Panc1 (cell line): ENCODE data around the gene ELAPOR2. TPM values are rescaled to one million over a fixed set of nuclear protein-coding genes. Genes with fewer than 3 reads are reported as not detected.

Experiments
- ATAC-seq: fragments of 200-7000 bp; cut with Tn5 transposase; 2 replicates; pipeline ENCODE4 v1.9.1; 2020; ENCODE audit warnings: mild to moderate bottlenecking, moderate library complexity
- BruUV-seq: library from RNA; stranded (reverse); fragments of 400-500 nt; replicated peaks from 2 replicates; lab custom pipeline; 2021; lab: Mats Ljungman, UMichigan
- CTCF ChIA-PET: fragments of 300-600 bp; sonication (Branson Sonifier 250); formaldehyde crosslinking; loops from one replicate; lab custom pipeline; 2022; ENCODE audit warnings: antibody characterized with exemption; lab: Charles Lee
- POLR2A ChIA-PET: fragments of 300-600 bp; sonication (Branson Sonifier 250); formaldehyde crosslinking; loops from one replicate; lab custom pipeline; 2022; ENCODE audit warnings: antibody characterized with exemption; lab: Charles Lee
- DNase-seq: peaks from one replicate; pipeline ENCODE4 v3.0.0-alpha.2; 2010; ENCODE audit warnings: low read depth, low spot score
- H3K27ac ChIP-seq: 2 replicates; pipeline ENCODE4 v1.5.1; 2011; ENCODE audit warnings: mild to moderate bottlenecking, low read length, inconsistent platforms
- H3K27me3 ChIP-seq: fragments of 200-500 bp; sonication (Bioruptor generic); 2 replicates; pipeline ENCODE4 v1.6.0; 2014; ENCODE audit warnings: low read length, inconsistent platforms; ENCODE audit not compliant: control insufficient read depth, insufficient read depth
- H3K36me3 ChIP-seq: fragments of 200-500 bp; sonication (Bioruptor generic); 2 replicates; pipeline ENCODE4 v1.5.1; 2014; ENCODE audit warnings: inconsistent platforms, mild to moderate bottlenecking, low read length, moderate library complexity; ENCODE audit not compliant: control insufficient read depth, insufficient read depth
- H3K4me1 ChIP-seq: 2 replicates; pipeline ENCODE4 v1.5.1; 2011; ENCODE audit warnings: inconsistent platforms, mild to moderate bottlenecking, low read length, moderate library complexity; ENCODE audit not compliant: control insufficient read depth, insufficient read depth
- H3K4me3 ChIP-seq, 2 experiments: 2 replicates each; pipeline ENCODE4 v1.5.1; 2011 to 2012; ENCODE audit warnings: low read depth in 2 of 2, low read length in 2 of 2, mild to moderate bottlenecking in 2 of 2, inconsistent platforms in 1 of 2, moderate library complexity in 1 of 2
- H3K9me3 ChIP-seq: fragments of 200-500 bp; sonication (Bioruptor generic); 2 replicates; pipeline ENCODE4 v1.5.1; 2014; ENCODE audit warnings: low read depth, mild to moderate bottlenecking, inconsistent platforms, low read length, moderate library complexity; ENCODE audit not compliant: control insufficient read depth, insufficient read depth
- POLR2AphosphoS5 ChIP-seq: IDR thresholded peaks from 2 replicates; pipeline ENCODE4 v1.6.1; 2012; ENCODE audit warnings: mild to moderate bottlenecking, low read depth, low read length, moderate library complexity
- SIN3A ChIP-seq: IDR thresholded peaks from 2 replicates; pipeline ENCODE4 v1.6.1; 2012; ENCODE audit warnings: low read depth, mild to moderate bottlenecking, low read length, moderate library complexity, borderline replicate concordance; ENCODE audit not compliant: insufficient read depth
- TCF7L2 ChIP-seq: IDR thresholded peaks from 2 replicates; pipeline ENCODE4 v1.6.1; 2011; ENCODE audit warnings: mild to moderate bottlenecking, low read depth, low read length, inconsistent platforms
- in situ Hi-C: cut with HindIII; loops from 2 replicates; pipeline ENCODE4 v1.10.0; 2016; ENCODE audit warnings: low sequenced_read_pairs, low pct_unique_long_range_greater_than_20kb
- intact Hi-C: fragments of 100-400 bp; cut with micrococcal nuclease; formaldehyde crosslinking; loops from one replicate; pipeline ENCODE4 v1.10.0; 2022; ENCODE audit not compliant: unreplicated experiment
- total RNA-seq: library from RNA; stranded (reverse); gene quantifications from one replicate; pipeline ENCODE4 v1.2.1, GENCODE V29; 2021; ENCODE audit not compliant: unreplicated experiment
- TF ChIP-seq, protein P1 (sequence below), 2 experiments: IDR thresholded peaks; 2 replicates each; pipeline ENCODE4 v1.6.1; 2011 to 2012; ENCODE audit warnings: low read depth in 2 of 2, control low read depth in 1 of 2, low read length in 1 of 2, mild to moderate bottlenecking in 1 of 2, moderate library complexity in 1 of 2; ENCODE audit not compliant: insufficient read depth in 1 of 2
- TF ChIP-seq, protein P2 (sequence below): fragments of 450-650 bp; IDR thresholded peaks from 2 replicates; pipeline ENCODE4 v1.5.1; 2017; ENCODE audit warnings: mild to moderate bottlenecking

ELAPOR2 gene
- total RNA-seq, 1 experiment from 2014 or later = 0.39 TPM

DNA sequence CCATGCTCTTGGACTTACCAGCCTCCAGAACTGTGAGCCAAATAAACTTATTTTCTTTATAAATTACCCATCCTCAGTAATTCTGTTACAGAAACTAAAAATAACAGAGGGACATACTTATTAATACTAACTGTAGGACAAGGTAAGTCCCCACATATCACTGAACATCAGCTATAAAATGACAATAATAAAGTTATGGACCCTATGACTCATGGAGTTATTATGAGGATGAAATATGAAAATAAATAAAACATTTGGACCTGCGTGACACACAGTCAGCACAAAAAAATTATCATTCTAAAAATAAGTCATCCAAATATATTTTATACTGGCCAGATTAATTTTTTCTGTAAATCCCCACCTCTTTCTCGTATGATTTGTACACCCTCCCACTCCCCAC lies 34.9 kb upstream of the ELAPOR2 start:
- no peak for DNase-seq
- no peak overlapping the region for H3K4me3 ChIP-seq
- no peaks in the 10 kb centered on the region for H3K9me3 ChIP-seq
- intact Hi-C loops = no loop called here
- ATAC-seq = no peak
- POLR2A ChIA-PET = no interaction called here
- no peaks in the 10 kb centered on the region for H3K27me3 ChIP-seq
- no peak overlapping the region for H3K27ac ChIP-seq
- no peaks in the 10 kb centered on the region for H3K4me1 ChIP-seq
- H3K36me3 ChIP-seq = no peaks in the 10 kb centered on the region
- TF ChIP-seq SIN3A (no peak), TCF7L2 (no peak), POLR2AphosphoS5 (no peak)
- TF ChIP-seq, protein P1, sequence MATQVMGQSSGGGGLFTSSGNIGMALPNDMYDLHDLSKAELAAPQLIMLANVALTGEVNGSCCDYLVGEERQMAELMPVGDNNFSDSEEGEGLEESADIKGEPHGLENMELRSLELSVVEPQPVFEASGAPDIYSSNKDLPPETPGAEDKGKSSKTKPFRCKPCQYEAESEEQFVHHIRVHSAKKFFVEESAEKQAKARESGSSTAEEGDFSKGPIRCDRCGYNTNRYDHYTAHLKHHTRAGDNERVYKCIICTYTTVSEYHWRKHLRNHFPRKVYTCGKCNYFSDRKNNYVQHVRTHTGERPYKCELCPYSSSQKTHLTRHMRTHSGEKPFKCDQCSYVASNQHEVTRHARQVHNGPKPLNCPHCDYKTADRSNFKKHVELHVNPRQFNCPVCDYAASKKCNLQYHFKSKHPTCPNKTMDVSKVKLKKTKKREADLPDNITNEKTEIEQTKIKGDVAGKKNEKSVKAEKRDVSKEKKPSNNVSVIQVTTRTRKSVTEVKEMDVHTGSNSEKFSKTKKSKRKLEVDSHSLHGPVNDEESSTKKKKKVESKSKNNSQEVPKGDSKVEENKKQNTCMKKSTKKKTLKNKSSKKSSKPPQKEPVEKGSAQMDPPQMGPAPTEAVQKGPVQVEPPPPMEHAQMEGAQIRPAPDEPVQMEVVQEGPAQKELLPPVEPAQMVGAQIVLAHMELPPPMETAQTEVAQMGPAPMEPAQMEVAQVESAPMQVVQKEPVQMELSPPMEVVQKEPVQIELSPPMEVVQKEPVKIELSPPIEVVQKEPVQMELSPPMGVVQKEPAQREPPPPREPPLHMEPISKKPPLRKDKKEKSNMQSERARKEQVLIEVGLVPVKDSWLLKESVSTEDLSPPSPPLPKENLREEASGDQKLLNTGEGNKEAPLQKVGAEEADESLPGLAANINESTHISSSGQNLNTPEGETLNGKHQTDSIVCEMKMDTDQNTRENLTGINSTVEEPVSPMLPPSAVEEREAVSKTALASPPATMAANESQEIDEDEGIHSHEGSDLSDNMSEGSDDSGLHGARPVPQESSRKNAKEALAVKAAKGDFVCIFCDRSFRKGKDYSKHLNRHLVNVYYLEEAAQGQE (IDR thresholded peaks at IDR 0.05; ENCODE audit: insufficient read depth in 1 of 2, low read depth in 2 of 2, low read length in 1 of 2) = no peak
- TF ChIP-seq, protein P2, sequence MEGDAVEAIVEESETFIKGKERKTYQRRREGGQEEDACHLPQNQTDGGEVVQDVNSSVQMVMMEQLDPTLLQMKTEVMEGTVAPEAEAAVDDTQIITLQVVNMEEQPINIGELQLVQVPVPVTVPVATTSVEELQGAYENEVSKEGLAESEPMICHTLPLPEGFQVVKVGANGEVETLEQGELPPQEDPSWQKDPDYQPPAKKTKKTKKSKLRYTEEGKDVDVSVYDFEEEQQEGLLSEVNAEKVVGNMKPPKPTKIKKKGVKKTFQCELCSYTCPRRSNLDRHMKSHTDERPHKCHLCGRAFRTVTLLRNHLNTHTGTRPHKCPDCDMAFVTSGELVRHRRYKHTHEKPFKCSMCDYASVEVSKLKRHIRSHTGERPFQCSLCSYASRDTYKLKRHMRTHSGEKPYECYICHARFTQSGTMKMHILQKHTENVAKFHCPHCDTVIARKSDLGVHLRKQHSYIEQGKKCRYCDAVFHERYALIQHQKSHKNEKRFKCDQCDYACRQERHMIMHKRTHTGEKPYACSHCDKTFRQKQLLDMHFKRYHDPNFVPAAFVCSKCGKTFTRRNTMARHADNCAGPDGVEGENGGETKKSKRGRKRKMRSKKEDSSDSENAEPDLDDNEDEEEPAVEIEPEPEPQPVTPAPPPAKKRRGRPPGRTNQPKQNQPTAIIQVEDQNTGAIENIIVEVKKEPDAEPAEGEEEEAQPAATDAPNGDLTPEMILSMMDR = no peak
- CTCF ChIA-PET = no interaction called here
- in situ Hi-C loops = no loop called here
- BruUV-seq = no TSS peak

GRCh38 chr7:87092568-87093091 lies 33.2 kb upstream of the ELAPOR2 start:
- ChIA-PET POLR2A (no interaction called here), CTCF (no interaction called here)
- Histone ChIP-seq H3K4me1 (no peaks in the 10 kb centered on the region), H3K27ac (no peak overlapping the region), H3K9me3 (no peaks in the 10 kb centered on the region), H3K36me3 (no peaks in the 10 kb centered on the region), H3K4me3 (no peak overlapping the region), H3K27me3 (no peaks in the 10 kb centered on the region)
- intact Hi-C loops = no loop called here
- DNase-seq (no peak), ATAC-seq (no peak)
- TF ChIP-seq, protein P1 (IDR thresholded peaks at IDR 0.05; ENCODE audit: insufficient read depth in 1 of 2, low read depth in 2 of 2, low read length in 1 of 2) = no peak
- TF ChIP-seq SIN3A (no peak), TCF7L2 (no peak), POLR2AphosphoS5 (no peak)
- TF ChIP-seq, protein P2 = no peak
- in situ Hi-C loops = no loop called here
- BruUV-seq = no TSS peak
